ENCODE measurements around the gene DNAJC5.
"Not testable (repeated sequence)": the region's sequence is repeated elsewhere in the genome, so short reads cannot be mapped to it uniquely, and the experiment has no call there.

DNAJC5 gene

DNA sequence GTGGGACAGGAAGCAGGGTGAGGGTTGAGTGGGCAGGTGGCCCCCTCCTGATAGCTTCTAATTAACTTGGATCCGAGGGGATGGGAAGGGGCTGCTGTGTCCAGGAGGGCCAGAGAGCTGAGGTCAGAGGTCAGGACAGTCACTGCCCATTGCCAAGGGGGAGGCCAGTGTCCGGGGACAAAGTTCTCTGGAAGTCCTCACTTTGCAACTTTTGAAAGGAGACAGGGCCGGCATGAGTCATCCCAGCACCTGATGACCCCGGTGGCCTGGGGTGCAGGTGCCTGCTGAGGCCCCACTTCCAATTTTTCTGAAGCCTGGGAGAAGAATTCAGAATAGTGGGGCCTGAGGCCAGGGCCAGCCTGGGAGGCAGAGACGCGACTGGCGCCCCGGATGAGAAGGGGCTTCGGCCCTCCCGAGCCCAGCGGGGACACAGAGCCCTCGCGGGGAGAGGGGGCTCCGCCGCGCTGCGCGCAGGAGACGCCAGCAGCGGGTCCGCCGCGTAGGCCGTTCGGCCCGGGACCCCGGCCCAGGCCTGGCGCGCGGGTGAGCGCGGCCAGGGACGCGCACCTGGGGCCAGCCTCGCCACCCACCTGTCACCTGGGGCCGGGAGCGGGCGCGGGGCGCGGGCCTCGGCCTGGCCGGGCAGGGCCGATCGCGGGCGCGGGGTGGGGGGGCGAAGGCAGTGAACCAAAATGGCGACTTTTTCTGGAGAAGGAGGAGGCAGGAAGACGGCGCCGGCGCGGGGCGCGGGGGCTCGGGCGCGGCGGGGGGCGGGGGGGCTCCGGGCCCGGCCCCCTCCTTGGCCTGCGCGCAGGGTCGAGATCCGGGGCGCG is 74.2 kb downstream of the DNAJC5 start:
- peaks cover 21% of the 10 kb centered on the region for H3K36me3 ChIP-seq (ENCODE audit: control insufficient read depth, insufficient read depth, low read length)
- peaks cover 6% of the 10 kb centered on the region for H3K4me1 ChIP-seq (ENCODE audit: control insufficient read depth, insufficient read depth, low read length)
- H3K9me3 ChIP-seq (ENCODE audit: control insufficient read depth, low read length): no peaks in the 10 kb centered on the region
- 2% methylated on average over 70 of the region's 70 CpGs for WGBS, 2 experiments
- peak overlapping the region; percentile 61 for H3K4me3 ChIP-seq (ENCODE audit: insufficient read depth, low read depth, low read length)
- H3K27me3 ChIP-seq (ENCODE audit: control insufficient read depth, insufficient read depth, low read length, poor library complexity, severe bottlenecking): peaks cover 16% of the 10 kb centered on the region
- no peak overlapping the region for H3K27ac ChIP-seq (ENCODE audit: insufficient read depth, low read depth, low read length, poor library complexity, severe bottlenecking)

DNA sequence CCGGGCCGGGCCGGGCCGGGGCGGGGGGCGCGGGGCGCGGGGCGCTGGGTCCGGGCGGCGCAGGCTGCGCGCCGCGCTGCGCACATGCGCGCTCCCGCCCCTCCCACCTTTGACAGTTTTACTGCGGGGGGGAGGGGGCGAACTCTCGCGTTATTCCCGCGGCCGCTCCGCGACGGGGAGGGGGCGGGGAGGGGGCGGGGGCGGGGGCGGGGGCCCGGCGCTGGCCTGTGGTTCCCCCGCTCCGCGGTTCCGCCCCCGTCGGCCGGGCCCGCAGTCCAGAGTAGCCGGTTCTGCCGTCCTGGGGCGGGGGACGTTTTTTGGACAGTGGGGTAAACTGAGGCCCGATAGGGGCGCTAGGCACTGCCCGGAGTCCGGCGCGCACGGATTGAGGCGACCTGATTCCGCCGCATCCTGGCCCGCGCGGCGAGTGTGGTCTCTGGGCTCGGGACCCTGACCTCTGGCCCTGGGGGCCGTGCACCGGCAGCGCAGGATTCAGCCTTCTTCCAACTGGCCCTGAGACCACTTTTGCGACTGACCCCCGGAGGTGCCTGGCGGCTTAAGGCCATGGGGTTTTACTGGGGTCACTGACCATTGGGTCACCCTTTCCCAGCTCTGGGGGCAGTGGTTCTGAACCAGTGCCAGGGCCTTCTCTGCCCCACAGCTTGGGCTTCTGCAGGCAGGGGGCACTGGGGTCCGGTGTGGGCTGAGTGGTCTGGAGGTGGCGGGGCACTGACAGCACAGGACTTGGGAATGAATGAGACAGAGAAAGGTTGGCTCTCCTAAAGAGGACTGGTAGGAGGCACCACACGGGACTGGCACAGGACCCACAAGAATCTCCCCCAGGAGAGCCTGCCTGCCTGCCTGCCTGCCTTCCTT is 75.2 kb downstream of the DNAJC5 start, which contains the start of gene ZNF512B:
ZNF512B (minus strand) TSS at position 93 of the 876 bp plus-strand sequence. CDS start 1,980 bp downstream, outside the sequence.
- Histone ChIP-seq H3K4me1 (ENCODE audit: control insufficient read depth, insufficient read depth, low read length) (peaks cover 6% of the 10 kb centered on the region), H3K9me3 (ENCODE audit: control insufficient read depth, low read length) (no peaks in the 10 kb centered on the region), H3K4me3 (ENCODE audit: insufficient read depth, low read depth, low read length) (peak within 1 kb of the TSS; percentile 61), H3K27ac (ENCODE audit: insufficient read depth, low read depth, low read length, poor library complexity, severe bottlenecking) (no peak within 1 kb of the TSS), H3K27me3 (ENCODE audit: control insufficient read depth, insufficient read depth, low read length, poor library complexity, severe bottlenecking) (peaks cover 16% of the 10 kb centered on the region), H3K36me3 (ENCODE audit: control insufficient read depth, insufficient read depth, low read length) (peaks cover 16% of the 10 kb centered on the region)
- 3% methylated on average over 72 to 73 of the region's 73 CpGs for WGBS, 2 experiments

GRCh38 chr20:63970714-63971431 is 75.9 kb downstream of the DNAJC5 start:
- no peaks in the 10 kb centered on the region for H3K9me3 ChIP-seq (ENCODE audit: control insufficient read depth, low read length)
- peaks cover 16% of the 10 kb centered on the region for H3K36me3 ChIP-seq (ENCODE audit: control insufficient read depth, insufficient read depth, low read length)
- H3K27me3 ChIP-seq (ENCODE audit: control insufficient read depth, insufficient read depth, low read length, poor library complexity, severe bottlenecking): peaks cover 16% of the 10 kb centered on the region
- WGBS, 2 experiments: 89 to 92% methylated on average over 5 of the region's 5 CpGs
- peak overlapping the region; percentile 46 for H3K4me3 ChIP-seq (ENCODE audit: insufficient read depth, low read depth, low read length)
- H3K4me1 ChIP-seq (ENCODE audit: control insufficient read depth, insufficient read depth, low read length): peaks cover 6% of the 10 kb centered on the region
- H3K27ac ChIP-seq (ENCODE audit: insufficient read depth, low read depth, low read length, poor library complexity, severe bottlenecking): no peak overlapping the region

GRCh38 chr20:63971960-63972311 is 77.0 kb downstream of the DNAJC5 start:
- 95% methylated on average over 9 to 10 of the region's 10 CpGs for WGBS, 2 experiments
- peaks cover 16% of the 10 kb centered on the region for H3K27me3 ChIP-seq (ENCODE audit: control insufficient read depth, insufficient read depth, low read length, poor library complexity, severe bottlenecking)
- H3K36me3 ChIP-seq (ENCODE audit: control insufficient read depth, insufficient read depth, low read length); H3K4me3 ChIP-seq (ENCODE audit: insufficient read depth, low read depth, low read length); H3K4me1 ChIP-seq (ENCODE audit: control insufficient read depth, insufficient read depth, low read length); H3K27ac ChIP-seq (ENCODE audit: insufficient read depth, low read depth, low read length, poor library complexity, severe bottlenecking); H3K9me3 ChIP-seq (ENCODE audit: control insufficient read depth, low read length): not testable (repeated sequence)

GRCh38 chr20:63972312-63973159 is 77.6 kb downstream of the DNAJC5 start:
- Histone ChIP-seq H3K27ac (ENCODE audit: insufficient read depth, low read depth, low read length, poor library complexity, severe bottlenecking) (no peak overlapping the region), H3K4me1 (ENCODE audit: control insufficient read depth, insufficient read depth, low read length) (peaks cover 6% of the 10 kb centered on the region), H3K9me3 (ENCODE audit: control insufficient read depth, low read length) (no peaks in the 10 kb centered on the region), H3K4me3 (ENCODE audit: insufficient read depth, low read depth, low read length) (no peak overlapping the region), H3K27me3 (ENCODE audit: control insufficient read depth, insufficient read depth, low read length, poor library complexity, severe bottlenecking) (peaks cover 16% of the 10 kb centered on the region), H3K36me3 (ENCODE audit: control insufficient read depth, insufficient read depth, low read length) (peaks cover 1% of the 10 kb centered on the region)
- 86 to 87% methylated on average over 18 of the region's 18 CpGs for WGBS, 2 experiments

DNA sequence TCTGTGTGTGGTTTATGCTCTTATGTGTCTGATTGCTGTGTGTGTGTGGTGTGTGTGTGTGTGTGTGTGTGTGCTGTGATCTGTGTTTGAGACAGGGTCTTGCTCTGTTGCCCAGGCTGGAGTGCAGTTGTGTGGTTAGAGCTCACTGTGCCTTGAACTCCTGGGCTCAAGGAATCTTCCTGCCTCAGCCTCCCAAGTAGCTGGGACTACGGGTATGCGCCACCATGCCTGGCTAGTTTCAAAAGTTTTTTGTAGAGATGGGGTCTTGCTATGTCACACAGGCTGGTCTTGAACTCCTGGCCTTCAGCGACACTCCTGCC is 78.2 kb downstream of the DNAJC5 start:
- Histone ChIP-seq H3K9me3 (ENCODE audit: control insufficient read depth, low read length) (no peaks in the 10 kb centered on the region), H3K27ac (ENCODE audit: insufficient read depth, low read depth, low read length, poor library complexity, severe bottlenecking) (no peak overlapping the region), H3K27me3 (ENCODE audit: control insufficient read depth, insufficient read depth, low read length, poor library complexity, severe bottlenecking) (peaks cover 18% of the 10 kb centered on the region), H3K4me3 (ENCODE audit: insufficient read depth, low read depth, low read length) (no peak overlapping the region), H3K4me1 (ENCODE audit: control insufficient read depth, insufficient read depth, low read length) (peaks cover 6% of the 10 kb centered on the region), H3K36me3 (ENCODE audit: control insufficient read depth, insufficient read depth, low read length) (no peaks in the 10 kb centered on the region)
- 85 to 92% methylated on average over 3 of the region's 3 CpGs for WGBS, 2 experiments

- Histone ChIP-seq H3K27ac (ENCODE audit: insufficient read depth, low read depth, low read length, poor library complexity, severe bottlenecking) (no peak overlapping the region), H3K4me3 (ENCODE audit: insufficient read depth, low read depth, low read length) (peak overlapping the region; percentile 30), H3K36me3 (ENCODE audit: control insufficient read depth, insufficient read depth, low read length) (no peaks in the 10 kb centered on the region), H3K9me3 (ENCODE audit: control insufficient read depth, low read length) (no peaks in the 10 kb centered on the region), H3K27me3 (ENCODE audit: control insufficient read depth, insufficient read depth, low read length, poor library complexity, severe bottlenecking) (peaks cover 25% of the 10 kb centered on the region), H3K4me1 (ENCODE audit: control insufficient read depth, insufficient read depth, low read length) (peaks cover 2% of the 10 kb centered on the region)
- 14 to 15% methylated on average over 37 of the region's 37 CpGs for WGBS, 2 experiments
Observed at GRCh38 chr20:63973636-63974401, 78.9 kb downstream of the DNAJC5 start.

GRCh38 chr20:63974402-63975200 is 79.7 kb downstream of the DNAJC5 start:
- Histone ChIP-seq H3K9me3 (ENCODE audit: control insufficient read depth, low read length) (no peaks in the 10 kb centered on the region), H3K4me3 (ENCODE audit: insufficient read depth, low read depth, low read length) (no peak overlapping the region), H3K27me3 (ENCODE audit: control insufficient read depth, insufficient read depth, low read length, poor library complexity, severe bottlenecking) (peaks cover 28% of the 10 kb centered on the region), H3K27ac (ENCODE audit: insufficient read depth, low read depth, low read length, poor library complexity, severe bottlenecking) (no peak overlapping the region), H3K36me3 (ENCODE audit: control insufficient read depth, insufficient read depth, low read length) (no peaks in the 10 kb centered on the region), H3K4me1 (ENCODE audit: control insufficient read depth, insufficient read depth, low read length) (no peaks in the 10 kb centered on the region)
- WGBS, 2 experiments: 89% methylated on average over 19 of the region's 19 CpGs

All from ectodermal cell (in vitro differentiated cells).